Adrenal gland (tissue), 5 donors: ENCODE measurements around the gene AUH.

Experiments used
- CTCF ChIP-seq, 6 experiments: fragments of 450-650 bp in 4 of 6; fragments of 200-600 bp in 2 of 6; sonication (generic) in 1 of 6; IDR thresholded peaks; 1 replicate in 5 of 6; 2 replicates in 1 of 6; pipeline versions ENCODE4 v1.5.1 to v1.8.0; 2016 to 2021; ENCODE audit warnings: antibody characterized with exemption in 6 of 6, mild to moderate bottlenecking in 2 of 6, moderate library complexity in 1 of 6
- POLR2A ChIP-seq, 2 donors: fragments of 450-650 bp; IDR thresholded peaks; one replicate each; pipeline ENCODE4 v1.6.1; 2017; ENCODE audit warnings: antibody characterized with exemption in 2 of 2, mild to moderate bottlenecking in 2 of 2, moderate library complexity in 1 of 2
- donor health status: DM: no; HTN: no; CAD: no.

- TF ChIP-seq CTCF (IDR thresholded peaks at IDR 0.05), result no peak
- TF ChIP-seq POLR2A (IDR thresholded peaks at IDR 0.05), result no peak
Observed at GRCh38 chr9:91289244-91289643, 72.5 kb downstream of the AUH start.
